HG03520 (cell line): ENCODE data around the gene IGIP.
"Not testable (repeated sequence)": the region's sequence is repeated elsewhere in the genome, so short reads cannot be mapped to it uniquely, and the experiment has no call there.

Experiments
- ATAC-seq: cut with Tn5 transposase; IDR thresholded peaks from one replicate; pipeline ENCODE4 v1.9.1; 2021; ENCODE audit warnings: mild to moderate bottlenecking, moderate library complexity; ENCODE audit not compliant: unreplicated experiment

IGIP gene

GRCh38 chr5:140140435-140140834 lies 14.7 kb downstream of the IGIP start:
- ATAC-seq: no peak

DNA sequence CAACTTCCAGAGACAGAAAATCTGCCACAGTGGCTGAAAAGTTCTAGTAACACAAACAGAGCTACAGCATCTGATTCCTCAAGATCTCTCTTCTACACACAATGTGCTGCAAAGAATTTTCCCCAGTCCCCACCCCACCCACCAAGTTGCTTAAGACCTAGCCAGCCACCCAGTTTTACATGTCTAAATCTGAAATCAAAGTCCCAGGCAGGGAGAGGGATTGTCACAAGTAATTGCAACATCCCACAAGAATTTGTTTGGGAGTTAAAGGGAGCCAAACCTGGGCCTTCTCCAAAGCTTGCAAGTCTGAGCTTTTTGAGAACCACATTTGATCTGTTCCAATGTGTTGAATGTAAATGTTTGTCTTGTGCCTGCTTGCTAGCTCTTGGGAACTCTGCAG lies 15.5 kb downstream of the IGIP start:
- no peak for ATAC-seq

DNA sequence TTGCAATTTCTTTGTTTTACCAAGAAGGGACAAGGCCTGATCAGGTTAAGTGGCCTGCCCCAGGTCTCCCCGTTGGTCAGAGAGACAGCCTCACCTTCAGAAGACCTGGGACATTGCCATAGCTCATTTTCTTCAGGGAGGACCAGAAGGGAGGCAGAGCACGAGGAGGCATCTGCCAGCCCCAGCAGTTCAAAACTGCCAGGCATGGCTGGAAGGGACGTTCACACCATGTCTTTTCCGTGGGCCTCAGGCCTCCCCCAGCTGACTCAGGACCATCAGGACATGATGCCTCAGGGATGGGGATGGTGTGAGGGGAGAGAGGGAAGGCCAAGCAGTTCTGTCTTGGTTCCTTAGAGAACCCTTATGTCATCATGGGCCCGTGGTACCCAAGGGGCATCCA lies 16.5 kb downstream of the IGIP start:
- ATAC-seq: no peak

DNA sequence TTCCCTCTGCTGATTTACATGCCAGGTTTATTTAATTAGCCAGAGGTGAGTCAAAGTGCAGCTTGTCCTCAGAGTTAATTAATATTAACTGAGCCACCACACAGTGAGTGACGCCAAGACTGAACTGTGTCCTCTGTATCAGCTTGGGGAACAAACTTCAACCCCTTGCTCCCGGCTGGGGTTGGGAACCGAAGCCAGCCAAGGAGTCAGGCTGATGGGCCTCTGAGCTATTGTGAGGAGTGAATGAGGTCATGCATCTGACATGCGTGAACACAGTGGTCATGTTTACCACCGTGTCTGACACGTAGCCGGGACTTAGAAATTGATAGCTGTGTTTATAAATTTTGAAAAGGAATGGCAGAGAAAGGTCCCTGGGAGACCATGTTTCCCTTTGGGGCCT lies 17.1 kb downstream of the IGIP start:
- ATAC-seq: no peak

GRCh38 chr5:140143521-140144258 lies 18.0 kb downstream of the IGIP start:
- no peak for ATAC-seq

DNA sequence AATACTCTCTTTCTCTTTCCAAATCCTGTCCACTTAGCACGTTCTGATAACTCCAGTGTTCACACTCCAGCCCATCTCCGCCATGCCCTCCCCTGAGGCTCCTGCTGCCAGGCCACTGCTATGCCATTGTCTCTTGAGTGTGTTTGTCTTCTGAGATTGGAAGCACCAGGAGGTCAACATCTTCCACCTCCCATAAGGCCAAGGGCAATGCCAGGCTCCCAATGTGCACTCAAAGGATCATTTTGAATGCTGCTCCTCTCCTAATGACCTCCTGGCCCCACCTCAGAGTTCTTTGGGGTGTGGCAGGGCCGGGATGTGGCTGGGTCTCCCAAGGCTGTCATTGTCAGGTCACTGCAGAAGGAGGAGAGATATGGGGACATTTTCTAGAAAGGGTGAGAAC lies 19.5 kb downstream of the IGIP start:
- no peak for ATAC-seq

DNA sequence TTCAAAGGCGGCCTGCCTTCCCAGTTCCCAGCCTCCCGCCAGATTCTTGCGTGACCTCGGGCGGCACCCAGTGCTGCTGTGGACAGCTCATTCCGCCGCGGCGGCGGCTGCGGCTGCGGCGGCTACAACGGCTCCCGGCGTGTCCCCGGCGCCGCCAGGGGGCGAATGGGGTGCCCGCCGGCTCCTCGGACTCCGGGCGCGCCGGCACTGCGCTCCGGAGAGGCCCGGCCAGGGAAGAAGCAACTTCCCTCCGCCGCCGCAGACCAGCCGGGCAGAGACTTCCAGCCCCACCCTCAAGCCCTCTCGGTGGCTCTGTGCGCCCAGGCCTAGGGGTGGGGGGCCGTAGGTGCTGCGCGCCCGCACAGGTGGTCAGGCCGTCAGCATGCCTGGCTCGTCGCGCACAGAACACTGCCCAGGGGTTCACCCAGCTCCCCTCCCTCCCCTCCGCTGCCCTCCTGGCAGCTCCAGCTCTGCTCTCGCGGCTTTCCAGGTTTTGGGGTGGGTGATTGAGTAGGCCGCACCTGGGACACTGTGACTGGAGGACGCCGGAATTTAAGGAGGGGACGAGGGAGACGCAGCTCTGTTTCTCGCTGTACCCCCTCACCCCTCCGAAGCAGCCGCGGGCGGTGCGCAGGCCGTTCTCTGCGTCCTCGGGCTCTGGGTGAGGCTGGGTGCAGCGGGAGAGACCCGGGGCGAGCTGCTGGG lies 20.2 kb downstream of the IGIP start:
- ATAC-seq: no peak

- no peak for ATAC-seq
These were observed 20.7 kb downstream of the IGIP start for GRCh38 chr5:140146523-140146842.

DNA sequence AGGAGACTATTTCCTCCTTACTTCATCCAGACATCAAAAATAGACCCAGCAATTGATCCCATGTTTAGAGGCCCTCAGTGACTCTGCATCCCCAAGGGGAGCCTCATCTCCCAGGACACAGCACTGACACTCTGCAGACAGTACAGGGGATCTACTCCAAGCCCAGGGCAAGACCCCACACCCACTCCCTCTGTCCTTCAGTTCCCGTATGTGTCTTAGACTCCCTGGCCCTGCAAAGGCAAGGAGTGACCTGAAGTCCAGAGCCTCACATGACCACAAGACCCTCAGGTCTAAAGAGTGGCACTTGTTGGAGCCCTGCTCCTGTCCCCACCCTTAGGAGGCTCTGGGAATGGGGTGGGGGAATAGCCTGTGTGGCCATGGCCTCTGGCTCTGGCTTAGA lies 21.7 kb downstream of the IGIP start:
- no peak for ATAC-seq

DNA sequence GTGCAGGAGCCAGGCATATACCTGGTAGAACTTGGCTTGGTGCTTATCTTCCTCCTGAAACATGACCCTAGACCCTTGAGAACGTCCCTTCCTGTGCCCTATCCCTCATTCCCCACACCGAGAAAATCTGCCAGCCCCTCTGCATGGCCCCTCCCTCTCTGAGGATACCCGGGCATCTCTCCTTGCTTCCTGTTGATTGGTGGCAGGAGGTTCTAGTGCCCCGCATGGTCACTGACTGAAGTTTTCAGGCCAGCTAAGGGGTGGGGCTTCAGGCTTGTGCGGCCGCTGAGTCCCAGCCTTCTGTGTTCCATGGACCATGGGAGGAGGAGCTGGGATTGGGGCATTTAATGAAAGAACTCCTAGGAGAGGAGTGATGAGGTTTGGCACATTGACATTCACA lies 22.8 kb downstream of the IGIP start:
- ATAC-seq: no peak

- ATAC-seq: no peak
These were observed 24.5 kb downstream of the IGIP start for GRCh38 chr5:140150201-140150600.

- ATAC-seq: no peak
These were observed 25.6 kb downstream of the IGIP start for GRCh38 chr5:140151144-140152021.

DNA sequence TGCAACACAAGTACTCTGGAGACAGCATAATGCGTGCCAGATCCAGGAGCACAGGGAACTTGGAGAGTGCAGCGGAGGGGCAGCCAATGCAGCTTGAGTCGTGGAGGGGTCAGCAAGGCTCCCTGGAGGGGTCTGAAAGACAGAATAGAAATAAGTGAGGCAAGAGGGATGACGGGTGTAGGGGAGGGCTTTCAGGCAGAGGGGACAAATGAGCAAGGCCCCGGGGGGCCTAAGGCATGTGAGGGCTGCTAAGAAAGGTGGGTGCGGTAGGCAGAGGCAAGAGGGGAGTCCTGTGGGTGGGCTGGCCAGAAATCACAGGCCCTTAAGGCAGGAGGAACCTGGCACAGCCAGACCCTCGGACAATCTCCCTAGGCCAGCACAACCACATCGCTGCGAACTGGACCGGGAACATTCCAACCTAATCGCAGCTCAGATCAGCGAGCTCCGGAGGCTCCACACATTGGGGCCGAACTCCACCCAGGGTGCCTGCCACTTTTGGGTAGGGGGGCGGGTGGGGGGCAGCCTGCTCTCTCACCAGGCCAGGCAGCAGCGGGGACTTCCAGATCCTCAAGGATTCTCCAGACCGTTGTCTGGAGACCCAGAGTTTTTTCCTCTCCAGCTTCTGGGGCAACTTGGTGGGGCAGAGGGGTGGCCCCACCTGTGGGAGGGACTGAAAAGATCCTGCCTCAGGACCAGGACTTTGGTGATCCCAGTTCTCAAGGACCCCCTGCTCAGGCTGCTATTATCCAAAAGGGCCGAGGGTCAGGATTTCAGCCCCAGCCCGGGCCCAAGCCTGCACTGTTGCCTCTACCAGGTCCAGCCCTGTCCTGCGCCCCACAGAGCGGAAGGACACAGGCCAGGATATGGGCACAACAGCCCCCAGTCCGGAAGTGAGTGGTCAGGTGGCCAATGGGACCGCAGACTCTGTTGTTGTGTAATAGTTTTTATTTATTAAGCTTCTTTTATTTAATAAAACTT lies 26.6 kb downstream of the IGIP start:
- no peak for ATAC-seq

GRCh38 chr5:140153255-140153654 lies 27.5 kb downstream of the IGIP start:
- ATAC-seq: no peak

- no peak for ATAC-seq
These were observed 28.2 kb downstream of the IGIP start for GRCh38 chr5:140153905-140154304.

DNA sequence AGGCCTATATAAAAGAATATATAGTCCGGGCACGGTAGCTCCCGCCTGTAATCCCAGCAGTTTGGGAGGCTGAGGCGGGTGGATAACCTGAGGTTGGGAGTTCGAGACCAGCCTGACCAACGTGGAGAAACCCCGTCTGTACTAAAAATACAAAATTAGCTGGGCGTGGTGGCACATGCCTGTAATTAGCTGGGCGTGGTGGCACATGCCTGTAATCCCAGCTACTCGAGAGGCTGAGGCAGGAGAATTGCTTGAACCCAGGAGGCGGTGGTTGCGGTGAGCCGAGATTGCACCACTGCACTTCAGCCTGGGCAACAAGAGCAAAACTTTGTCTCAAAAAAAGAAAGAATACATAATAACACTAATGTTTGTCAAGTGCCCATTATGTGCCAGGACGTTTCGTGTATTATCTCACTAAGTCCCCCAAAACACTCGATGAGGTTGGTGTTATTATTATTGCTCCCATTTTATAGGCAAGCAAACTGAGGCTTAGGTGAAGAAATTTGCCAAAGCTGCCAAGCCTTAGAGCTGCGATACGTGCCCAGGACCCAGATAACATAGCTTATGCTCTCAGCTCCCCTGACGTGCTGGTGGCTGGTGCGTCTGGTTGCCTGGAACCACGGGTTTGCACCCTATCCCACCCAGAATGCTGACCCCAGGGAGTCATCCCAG lies 29.1 kb downstream of the IGIP start:
- not testable (repeated sequence) for ATAC-seq

GRCh38 chr5:140157032-140157781 lies 31.5 kb downstream of the IGIP start:
- ATAC-seq: peak; percentile 94

- ATAC-seq: no peak
These were observed 33.5 kb downstream of the IGIP start for GRCh38 chr5:140159014-140159927.
